Trophoblast cell (in vitro differentiated cells and primary cell): ENCODE results near the gene LIPC.

Experiments
- DNase-seq, 2 donors: peaks; one replicate each; pipeline ENCODE4 v3.0.0-alpha.2; 2016
- H2AFZ ChIP-seq: 2 replicates; pipeline ENCODE4 v1.6.1; 2013; ENCODE audit warnings: low read length, moderate library complexity, mild to moderate bottlenecking; ENCODE audit not compliant: insufficient read depth, poor library complexity
- H2AK5ac ChIP-seq: 2 replicates; pipeline ENCODE4 v1.6.1; 2013; ENCODE audit warnings: mild to moderate bottlenecking, low read length
- H2BK120ac ChIP-seq: 2 replicates; pipeline ENCODE4 v1.6.1; 2013; ENCODE audit warnings: low read length, mild to moderate bottlenecking, moderate library complexity; ENCODE audit not compliant: insufficient read depth, poor library complexity
- H2BK12ac ChIP-seq: 2 replicates; pipeline ENCODE4 v1.6.1; 2013; ENCODE audit warnings: mild to moderate bottlenecking, low read length, moderate library complexity
- H2BK5ac ChIP-seq: 2 replicates; pipeline ENCODE4 v1.6.1; 2013; ENCODE audit warnings: low read length, low read depth, moderate library complexity, mild to moderate bottlenecking; ENCODE audit not compliant: poor library complexity
- H3K14ac ChIP-seq: 2 replicates; pipeline ENCODE4 v1.6.1; 2013; ENCODE audit warnings: mild to moderate bottlenecking, low read length
- H3K18ac ChIP-seq: 2 replicates; pipeline ENCODE4 v1.6.1; 2013; ENCODE audit warnings: mild to moderate bottlenecking, low read length
- H3K23ac ChIP-seq: 2 replicates; pipeline ENCODE4 v1.6.1; 2013; ENCODE audit warnings: low read length
- H3K27ac ChIP-seq: 2 replicates; pipeline ENCODE4 v1.5.1; 2013; ENCODE audit warnings: low read depth, mild to moderate bottlenecking, inconsistent platforms, low read length, moderate library complexity
- H3K27me3 ChIP-seq: 2 replicates; pipeline ENCODE4 v1.6.1; 2013; ENCODE audit warnings: inconsistent platforms, mild to moderate bottlenecking, low read length, moderate library complexity; ENCODE audit not compliant: insufficient read depth
- H3K36me3 ChIP-seq, 2 experiments: 1 replicate in 1 of 2; 2 replicates in 1 of 2; pipeline ENCODE4 v1.6.1; 2013; ENCODE audit warnings: low read length in 2 of 2, mild to moderate bottlenecking in 2 of 2, moderate library complexity in 1 of 2; ENCODE audit not compliant: insufficient read depth in 2 of 2, control insufficient read depth in 1 of 2
- H3K4ac ChIP-seq: 2 replicates; pipeline ENCODE4 v1.6.1; 2013; ENCODE audit warnings: low read depth, mild to moderate bottlenecking, low read length, moderate library complexity
- H3K4me1 ChIP-seq, 2 experiments: 1 replicate in 1 of 2; 2 replicates in 1 of 2; pipeline ENCODE4 v1.6.1; 2013; ENCODE audit warnings: low read length in 2 of 2, mild to moderate bottlenecking in 2 of 2, moderate library complexity in 1 of 2; ENCODE audit not compliant: insufficient read depth in 2 of 2, control insufficient read depth in 1 of 2
- H3K4me2 ChIP-seq: 2 replicates; pipeline ENCODE4 v1.6.1; 2013; ENCODE audit warnings: inconsistent platforms, mild to moderate bottlenecking, low read length, moderate library complexity
- H3K4me3 ChIP-seq: 2 replicates; pipeline ENCODE4 v1.5.1; 2013; ENCODE audit warnings: mild to moderate bottlenecking, low read depth, low read length, inconsistent platforms
- H3K79me1 ChIP-seq: one replicate; pipeline ENCODE4 v1.6.1; 2013; ENCODE audit warnings: low read length
- H3K79me2 ChIP-seq: 2 replicates; pipeline ENCODE4 v1.6.1; 2013; ENCODE audit warnings: low read length, mild to moderate bottlenecking; ENCODE audit not compliant: control insufficient read depth, insufficient read depth, poor library complexity
- H3K9ac ChIP-seq: 2 replicates; pipeline ENCODE4 v1.6.1; 2013; ENCODE audit warnings: mild to moderate bottlenecking, low read length
- H3K9me3 ChIP-seq: 2 replicates; pipeline ENCODE4 v1.6.1; 2013; ENCODE audit warnings: low read depth, mild to moderate bottlenecking, control low read depth, inconsistent platforms, low read length; ENCODE audit not compliant: insufficient read depth
- H4K12ac ChIP-seq: 2 replicates; pipeline ENCODE4 v1.6.1; 2013; ENCODE audit warnings: low read depth, mild to moderate bottlenecking, low read length, moderate library complexity
- H4K8ac ChIP-seq: 2 replicates; pipeline ENCODE4 v1.6.1; 2013; ENCODE audit warnings: low read depth, mild to moderate bottlenecking, low read length, moderate library complexity
- H4K91ac ChIP-seq: one replicate; pipeline ENCODE4 v1.6.1; 2013; ENCODE audit warnings: low read depth, mild to moderate bottlenecking, low read length, moderate library complexity
- WGBS: extraction: QIAGEN DNeasy Blood & Tissue Kit; methylation state at CpG from one replicate; pipeline ENCODE4 v1.1.7; 2013; ENCODE audit warnings: missing lambda C conversion rate; ENCODE audit not compliant: insufficient read length, insufficient coverage; ENCODE audit errors: extremely low coverage; 5-methylcytosine and 5-hydroxymethylcytosine counted together

LIPC gene

GRCh38 chr15:58491499-58492202 is 59.9 kb downstream of the LIPC start:
- Histone ChIP-seq H3K4ac (no peak overlapping the region), H3K18ac (no peak overlapping the region), H3K4me2 (no peak overlapping the region), H3K4me3 (no peak overlapping the region), H4K8ac (no peak overlapping the region), H3K79me2 (no peaks in the 10 kb centered on the region), H3K27me3 (no peaks in the 10 kb centered on the region), H3K36me3 (no peaks in the 10 kb centered on the region), H2BK5ac (no peak overlapping the region), H3K23ac (no peak overlapping the region), H4K12ac (no peak overlapping the region), H3K27ac (no peak overlapping the region), H2AFZ (no peak overlapping the region), H3K4me1 (peaks cover 7 to 8% of the 10 kb centered on the region in 2 experiments), H3K79me1 (peaks cover 2% of the 10 kb centered on the region), H4K91ac (no peak overlapping the region), H2AK5ac (peak overlapping the region; percentile 37), H3K9ac (no peak overlapping the region), H3K14ac (no peak overlapping the region), H2BK12ac (peak overlapping the region; percentile 47), H3K9me3 (peaks cover 2% of the 10 kb centered on the region), H2BK120ac (no peak overlapping the region)
- WGBS, result no CpG with 5 or more reads among the region's 3 CpGs
- peak in 1 of 2 donors; percentile 45 for DNase-seq

DNA sequence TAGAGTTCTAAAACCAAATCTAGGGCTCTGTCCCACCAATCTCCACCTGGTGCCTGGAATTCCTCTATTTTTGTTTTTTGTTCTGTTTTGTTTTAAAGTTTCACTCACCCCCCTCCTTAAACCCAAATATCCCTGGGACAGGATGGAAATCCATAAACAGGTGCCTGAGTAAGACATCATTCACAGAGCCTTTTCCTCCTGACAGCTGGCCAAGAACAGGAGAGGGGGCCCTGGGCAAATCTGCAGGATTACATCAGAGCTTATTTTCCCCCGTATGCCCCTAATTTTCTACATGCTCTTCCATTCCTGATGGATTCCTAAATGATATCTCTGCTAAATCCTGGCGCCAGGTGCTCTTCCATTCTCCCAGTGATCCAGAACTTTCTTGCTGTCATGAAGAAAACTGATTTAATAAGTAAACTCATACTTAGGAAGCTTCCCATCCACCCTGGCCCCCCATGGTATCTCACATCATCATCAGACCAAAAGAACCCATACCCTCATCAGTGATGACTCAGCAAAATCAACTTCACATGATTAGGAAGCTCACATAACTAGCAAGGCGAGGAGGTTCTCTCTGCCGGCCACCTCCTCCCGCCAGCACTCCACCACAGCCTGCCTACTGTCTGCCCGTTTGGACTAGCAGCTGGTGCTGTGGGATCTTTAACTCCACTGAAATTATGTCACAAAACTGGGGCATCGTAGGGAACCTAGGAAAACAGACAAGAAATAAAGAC is 61.0 kb downstream of the LIPC start:
- Histone ChIP-seq H3K23ac (no peak overlapping the region), H3K14ac (no peak overlapping the region), H4K12ac (no peak overlapping the region), H3K18ac (no peak overlapping the region), H3K4ac (no peak overlapping the region), H3K27ac (no peak overlapping the region), H3K9ac (no peak overlapping the region), H3K79me1 (peaks cover 2% of the 10 kb centered on the region), H3K4me3 (no peak overlapping the region), H2BK12ac (peak overlapping the region; percentile 12), H3K27me3 (no peaks in the 10 kb centered on the region), H3K36me3 (no peaks in the 10 kb centered on the region), H2AK5ac (no peak overlapping the region), H2AFZ (no peak overlapping the region), H3K4me1 (peaks cover 3 to 6% of the 10 kb centered on the region in 2 experiments), H2BK120ac (no peak overlapping the region), H3K9me3 (peaks cover 2% of the 10 kb centered on the region), H4K8ac (no peak overlapping the region), H4K91ac (no peak overlapping the region), H2BK5ac (no peak overlapping the region), H3K4me2 (no peak overlapping the region), H3K79me2 (no peaks in the 10 kb centered on the region)
- DNase-seq, result no peak
- no CpG with 5 or more reads among the region's 7 CpGs for WGBS

- Histone ChIP-seq H4K8ac (no peak overlapping the region), H3K36me3 (no peaks in the 10 kb centered on the region), H4K12ac (no peak overlapping the region), H3K9ac (no peak overlapping the region), H3K4me1 (peaks cover 9 to 11% of the 10 kb centered on the region in 2 experiments), H2AFZ (no peak overlapping the region), H3K27ac (no peak overlapping the region), H3K4me2 (no peak overlapping the region), H3K18ac (no peak overlapping the region), H3K4ac (no peak overlapping the region), H3K79me1 (peaks cover 8% of the 10 kb centered on the region), H2BK12ac (no peak overlapping the region), H4K91ac (no peak overlapping the region), H3K9me3 (peaks cover 2% of the 10 kb centered on the region), H3K27me3 (no peaks in the 10 kb centered on the region), H3K4me3 (no peak overlapping the region), H2BK120ac (no peak overlapping the region), H2BK5ac (no peak overlapping the region), H3K14ac (no peak overlapping the region), H3K79me2 (no peaks in the 10 kb centered on the region), H3K23ac (no peak overlapping the region), H2AK5ac (no peak overlapping the region)
- DNase-seq, result no peak
- no CpG with 5 or more reads among the region's 1 CpG for WGBS
Observed at GRCh38 chr15:58494567-58494966, 62.8 kb downstream of the LIPC start.

DNA sequence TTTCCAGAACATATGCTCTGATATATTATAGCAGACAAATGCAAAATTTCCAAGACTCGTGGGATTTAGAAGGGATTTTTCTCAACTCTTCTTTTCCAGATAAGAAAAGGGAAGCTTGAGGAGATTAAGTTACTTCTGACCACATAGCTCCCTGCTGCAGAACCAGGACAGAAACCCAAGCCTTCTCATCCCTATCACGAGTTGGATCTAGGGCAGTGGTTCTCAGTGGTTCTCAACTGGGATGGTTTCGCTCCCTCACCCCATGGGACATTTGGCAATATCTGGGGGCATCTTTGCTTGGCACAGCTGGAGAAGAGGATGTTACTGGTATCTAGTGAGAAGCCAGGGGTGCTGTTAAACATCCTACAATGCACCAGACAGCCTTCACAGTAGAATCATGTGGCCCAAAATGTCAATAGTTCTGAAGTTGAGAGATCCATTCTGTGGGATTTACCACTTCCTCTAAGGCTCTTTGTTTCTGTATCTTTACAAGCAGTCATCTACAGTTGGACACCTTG is 64.2 kb downstream of the LIPC start:
- Histone ChIP-seq H2AK5ac (peak overlapping the region; percentile 28), H3K79me1 (peaks cover 17% of the 10 kb centered on the region), H3K14ac (no peak overlapping the region), H3K27ac (no peak overlapping the region), H3K9ac (no peak overlapping the region), H3K36me3 (no peaks in the 10 kb centered on the region), H3K4ac (no peak overlapping the region), H3K4me3 (no peak overlapping the region), H2BK12ac (peak overlapping the region; percentile 31), H4K12ac (no peak overlapping the region), H2BK5ac (no peak overlapping the region), H3K79me2 (no peaks in the 10 kb centered on the region), H3K4me1 (peaks cover 18 to 19% of the 10 kb centered on the region in 2 experiments), H3K4me2 (no peak overlapping the region), H2BK120ac (peak overlapping the region; percentile 22), H4K91ac (no peak overlapping the region), H3K18ac (no peak overlapping the region), H3K27me3 (no peaks in the 10 kb centered on the region), H3K23ac (no peak overlapping the region), H4K8ac (no peak overlapping the region), H2AFZ (no peak overlapping the region), H3K9me3 (peaks cover 2% of the 10 kb centered on the region)
- no CpG with 5 or more reads among the region's 3 CpGs for WGBS
- no peak for DNase-seq
